Ascending aorta (tissue), 2 donors: Measurements from ENCODE around the gene DENND4B. TPM values are rescaled to one million over a fixed set of nuclear protein-coding genes. Genes with fewer than 3 reads are reported as not detected.
A peak's percentile ranks its signal among the peaks of the same experiment; 100 is the strongest.

Experiments
- DNase-seq, 2 donors: peaks; one replicate each; pipeline ENCODE4 v3.0.0-alpha.2; 2019; ENCODE audit warnings: low spot score in 2 of 2
- H3K27ac ChIP-seq, 2 donors: fragments of 200-600 bp; sonication (generic); one replicate each; pipeline ENCODE4 v1.5.1; 2016 to 2017; ENCODE audit warnings: mild to moderate bottlenecking in 1 of 2
- H3K27me3 ChIP-seq: fragments of 200-600 bp; sonication (generic); one replicate; pipeline ENCODE4 v1.5.1; 2017
- H3K36me3 ChIP-seq, 2 donors: fragments of 200-600 bp; sonication (generic); one replicate each; pipeline ENCODE4 v1.5.1; 2016
- H3K4me1 ChIP-seq, 2 donors: fragments of 200-600 bp; sonication (generic); one replicate each; pipeline ENCODE4 v1.5.1; 2016 to 2017; ENCODE audit warnings: mild to moderate bottlenecking in 1 of 2
- H3K4me3 ChIP-seq, 2 donors: fragments of 200-600 bp; sonication (generic); one replicate each; pipeline ENCODE4 v1.5.1; 2016 to 2017; ENCODE audit warnings: mild to moderate bottlenecking in 1 of 2
- H3K9me3 ChIP-seq, 2 donors: fragments of 200-600 bp; sonication (generic); one replicate each; pipeline ENCODE4 v1.5.1; 2016
- intact Hi-C: fragments of 100-400 bp; cut with DNase I; formaldehyde crosslinking; loops from one replicate; pipeline ENCODE4 v1.15.1; 2023
- total RNA-seq: library from RNA; depleted of rRNA; stranded (reverse); fragments of >200 nt; gene quantifications from one replicate; pipeline ENCODE4 v1.1.0, GENCODE V29; 2016
- TF ChIP-seq, protein P1 (sequence below), 3 experiments: fragments of 200-600 bp in 2 of 3; fragments of 450-650 bp in 1 of 3; sonication (generic) in 2 of 3; IDR thresholded peaks; one replicate each; pipeline ENCODE4 v1.5.1; 2016 to 2019; ENCODE audit warnings: antibody characterized with exemption in 3 of 3, mild to moderate bottlenecking in 1 of 3, moderate library complexity in 1 of 3

Gene DENND4B
- total RNA-seq, 1 donor from 2014 or later: 80.0 TPM

DNA sequence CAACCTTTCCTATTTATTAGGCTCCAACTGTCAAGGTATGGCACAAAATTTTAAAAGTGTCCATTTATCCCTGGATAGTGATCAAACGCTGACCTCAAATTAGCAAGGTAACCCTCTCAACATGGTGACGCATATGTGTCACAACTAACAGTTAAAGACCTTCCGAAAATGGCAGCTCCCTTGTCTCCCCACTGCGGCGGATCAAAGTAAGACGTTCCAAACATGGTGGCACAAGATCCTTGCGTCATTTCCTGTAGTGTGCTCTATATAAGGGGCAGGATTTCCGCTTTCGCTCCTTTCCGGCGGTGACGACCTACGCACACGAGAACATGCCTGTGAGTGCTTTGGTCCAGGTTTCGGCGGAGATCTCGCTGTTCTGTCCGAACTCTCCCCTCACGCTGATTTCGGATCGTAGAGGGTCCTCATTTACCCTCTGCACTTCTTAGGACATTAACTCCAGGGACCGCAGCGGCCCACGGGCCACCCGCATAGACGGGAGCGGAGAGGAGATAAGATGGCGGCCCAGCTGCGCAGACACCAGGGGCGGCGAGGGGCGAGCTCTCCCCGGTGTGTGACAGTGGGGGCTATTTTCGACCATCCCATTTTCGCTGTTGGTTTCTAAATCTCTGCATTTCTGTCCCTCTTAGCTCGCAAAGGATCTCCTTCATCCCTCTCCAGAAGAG is 44.1 kb upstream of the DENND4B start, which contains the start of gene RPS27:
RPS27 (plus strand) TSS at position 295 of the 683 bp plus-strand sequence; CDS start at position 330, 35 bp downstream.
- TF ChIP-seq, protein P1, sequence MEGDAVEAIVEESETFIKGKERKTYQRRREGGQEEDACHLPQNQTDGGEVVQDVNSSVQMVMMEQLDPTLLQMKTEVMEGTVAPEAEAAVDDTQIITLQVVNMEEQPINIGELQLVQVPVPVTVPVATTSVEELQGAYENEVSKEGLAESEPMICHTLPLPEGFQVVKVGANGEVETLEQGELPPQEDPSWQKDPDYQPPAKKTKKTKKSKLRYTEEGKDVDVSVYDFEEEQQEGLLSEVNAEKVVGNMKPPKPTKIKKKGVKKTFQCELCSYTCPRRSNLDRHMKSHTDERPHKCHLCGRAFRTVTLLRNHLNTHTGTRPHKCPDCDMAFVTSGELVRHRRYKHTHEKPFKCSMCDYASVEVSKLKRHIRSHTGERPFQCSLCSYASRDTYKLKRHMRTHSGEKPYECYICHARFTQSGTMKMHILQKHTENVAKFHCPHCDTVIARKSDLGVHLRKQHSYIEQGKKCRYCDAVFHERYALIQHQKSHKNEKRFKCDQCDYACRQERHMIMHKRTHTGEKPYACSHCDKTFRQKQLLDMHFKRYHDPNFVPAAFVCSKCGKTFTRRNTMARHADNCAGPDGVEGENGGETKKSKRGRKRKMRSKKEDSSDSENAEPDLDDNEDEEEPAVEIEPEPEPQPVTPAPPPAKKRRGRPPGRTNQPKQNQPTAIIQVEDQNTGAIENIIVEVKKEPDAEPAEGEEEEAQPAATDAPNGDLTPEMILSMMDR (IDR thresholded peaks at IDR 0.05): peak in 1 of 3 experiments; percentile 13
- DNase-seq: peak; percentile 83 to 97
- H3K9me3 ChIP-seq: no peaks in the 10 kb centered on the region
- H3K36me3 ChIP-seq: peaks cover 23 to 35% of the 10 kb centered on the region in 2 donors
- H3K27ac ChIP-seq: peak within 1 kb of the TSS; percentile 86 to 88
- H3K4me3 ChIP-seq: peak within 1 kb of the TSS; percentile 64 to 73
- intact Hi-C loops: loop anchor here (1.0 to 2.0 kb wide), 3 partner anchors 192 to 282 kb away; partner anchors contain the start of genes HAX1 and UBAP2L
- H3K4me1 ChIP-seq: peaks cover 7 to 28% of the 10 kb centered on the region in 2 donors
- no peaks in the 10 kb centered on the region for H3K27me3 ChIP-seq

DNA sequence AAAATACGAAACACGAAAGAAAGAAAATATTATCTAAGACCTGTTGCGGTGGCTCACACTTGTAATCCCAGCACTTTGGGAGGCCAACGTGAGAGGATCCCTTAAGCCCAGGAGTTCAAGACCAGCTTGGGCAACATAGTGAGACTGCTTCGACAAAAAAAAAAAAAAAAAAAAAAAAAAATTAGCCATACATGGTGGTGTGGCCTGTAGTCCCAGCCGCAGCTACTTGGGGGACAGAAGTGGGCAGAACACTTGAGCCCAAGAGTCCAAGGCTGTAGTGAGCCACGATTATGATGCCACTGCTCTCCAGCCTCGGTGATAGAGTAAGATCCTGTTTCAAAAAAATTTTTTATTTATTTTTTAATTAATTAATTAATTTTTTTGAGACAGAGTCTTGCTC is 41.1 kb upstream of the DENND4B start:
- Histone ChIP-seq H3K9me3 (no peaks in the 10 kb centered on the region), H3K4me1 (peaks cover 2 to 31% of the 10 kb centered on the region in 2 donors), H3K4me3 (no peak overlapping the region), H3K27me3 (no peaks in the 10 kb centered on the region), H3K36me3 (peaks cover 6 to 9% of the 10 kb centered on the region in 2 donors), H3K27ac (peak overlapping the region in 1 of 2 donors; percentile 90)
- no peak for DNase-seq
- TF ChIP-seq, protein P1 (IDR thresholded peaks at IDR 0.05): no peak
- intact Hi-C loops: loop anchor here (2.0 to 5.0 kb wide), 6 partner anchors 65 to 1150 kb away; partner anchors contain the start of genes GATAD2B, NPR1 and SLC50A1

DNA sequence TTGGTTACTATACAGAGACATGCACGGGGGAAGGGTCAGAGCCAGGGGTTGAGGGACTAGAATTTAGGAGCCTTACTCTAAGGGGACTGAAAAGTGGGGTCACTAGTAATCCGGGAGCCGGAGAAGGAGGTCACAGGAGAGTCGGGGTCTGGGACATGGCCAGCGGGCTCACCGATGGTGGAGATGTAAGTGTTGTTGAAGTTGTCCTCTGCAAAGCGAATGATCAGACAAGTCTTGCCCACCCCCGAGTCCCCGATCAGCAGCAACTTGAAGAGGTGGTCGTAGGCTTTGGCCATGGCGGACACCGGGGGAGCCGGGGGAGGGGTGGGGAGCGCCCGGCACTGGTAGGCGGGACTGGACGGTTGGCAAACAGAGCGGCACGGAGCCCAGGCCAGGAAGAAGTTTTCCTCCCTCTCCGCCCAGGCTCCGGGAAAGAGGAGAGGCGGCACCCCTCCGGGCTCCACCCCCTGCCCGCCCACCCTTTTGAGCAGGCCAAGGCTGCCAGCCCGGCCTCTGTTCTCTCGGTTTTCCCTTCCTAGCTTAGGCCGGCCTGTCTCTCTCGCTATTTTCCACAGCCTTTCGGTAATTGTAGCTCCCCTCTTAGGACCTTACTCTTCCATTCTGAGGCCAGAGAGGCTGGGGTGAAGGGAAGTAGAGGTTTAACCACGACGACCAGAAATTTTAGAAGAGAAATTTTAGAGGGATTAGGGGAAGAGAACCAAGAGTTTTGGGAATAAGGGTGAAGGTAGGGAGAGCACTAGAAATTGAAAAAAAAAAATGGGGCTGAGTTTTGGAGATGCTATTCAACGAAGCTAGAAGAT is 39.6 kb upstream of the DENND4B start, which contains the start of gene RAB13:
RAB13 (minus strand) TSS at position 399 of the 821 bp plus-strand sequence; CDS start at position 296, 103 bp downstream.
- intact Hi-C loops: loop anchor here (1.0 to 5.0 kb wide), 10 partner anchors 19 to 1151 kb away; partner anchors contain the start of genes CREB3L4, CRTC2, DENND4B and GATAD2B
- TF ChIP-seq, protein P1 (IDR thresholded peaks at IDR 0.05): no peak
- H3K27ac ChIP-seq: peak within 1 kb of the TSS; percentile 88 to 90

DNA sequence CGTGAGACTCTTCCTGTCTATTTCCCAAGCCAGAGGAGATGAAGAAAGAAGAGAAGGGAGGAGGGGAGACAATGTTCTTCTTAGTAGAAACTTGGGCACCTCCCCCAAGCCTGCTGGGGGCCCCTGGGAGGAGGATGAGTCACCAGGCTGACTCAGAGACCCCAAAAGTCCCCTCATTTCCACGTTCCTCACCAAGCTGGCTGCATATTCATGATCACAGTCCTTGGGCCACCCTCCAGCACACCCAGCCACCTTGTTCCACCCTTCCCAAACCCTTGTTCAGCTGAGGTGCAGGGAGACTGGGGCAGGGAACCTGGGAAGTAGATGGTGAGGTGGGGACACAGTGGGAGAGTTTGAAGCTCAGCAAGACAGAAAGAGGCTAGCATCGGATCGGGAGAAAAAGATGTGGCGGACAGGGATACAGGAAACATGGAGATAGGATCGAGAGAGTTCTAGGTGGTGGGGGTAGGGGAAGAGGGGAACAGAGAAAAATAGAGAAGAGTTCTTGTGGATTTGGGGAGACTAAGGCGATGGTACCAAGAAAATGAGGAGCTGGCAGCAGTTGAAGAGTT is 38.9 kb upstream of the DENND4B start:
- TF ChIP-seq, protein P1 (IDR thresholded peaks at IDR 0.05): no peak
- Histone ChIP-seq H3K27me3 (no peaks in the 10 kb centered on the region), H3K4me3 (peak overlapping the region; percentile 71 to 72), H3K4me1 (peaks cover 0 to 21% of the 10 kb centered on the region in 2 donors), H3K9me3 (no peaks in the 10 kb centered on the region), H3K36me3 (peaks cover 4 to 15% of the 10 kb centered on the region in 2 donors), H3K27ac (peak overlapping the region; percentile 88 to 90)
- peak in 1 of 2 donors; percentile 83 for DNase-seq
- intact Hi-C loops: loop anchor here (5.0 kb wide), 2 partner anchors 308 to 1152 kb away; partner anchors contain the start of genes NPR1 and SLC50A1

More for the DNA sequence above, 39.6 kb upstream of the DENND4B start, which contains the start of gene RAB13:
- DNase-seq: peak; percentile 58 to 93
- peaks cover 4 to 11% of the 10 kb centered on the region in 2 donors for H3K36me3 ChIP-seq
- peak within 1 kb of the TSS; percentile 71 to 72 for H3K4me3 ChIP-seq
- peaks cover 0 to 21% of the 10 kb centered on the region in 2 donors for H3K4me1 ChIP-seq
- no peaks in the 10 kb centered on the region for H3K27me3 ChIP-seq
- no peaks in the 10 kb centered on the region for H3K9me3 ChIP-seq
